HS-5 (cell line): Measurements from ENCODE around the gene SPHK2.
"Not testable (repeated sequence)": the region's sequence is repeated elsewhere in the genome, so short reads cannot be mapped to it uniquely, and the experiment has no call there.

ENCODE experiments used
- DNase-seq: peaks from one replicate; pipeline ENCODE4 v3.0.0-alpha.2; 2012; ENCODE audit warnings: low read depth

Gene SPHK2

GRCh38 chr19:48637449-48637947 lies 18.2 kb downstream of the SPHK2 start:
- peak; percentile 94 for DNase-seq

GRCh38 chr19:48637948-48638830 lies 18.9 kb downstream of the SPHK2 start:
- DNase-seq = peak; percentile 73

- no peak for DNase-seq
These were observed 19.6 kb downstream of the SPHK2 start for GRCh38 chr19:48638831-48639381.

- DNase-seq = no peak
These were observed 20.4 kb downstream of the SPHK2 start for GRCh38 chr19:48639483-48640375.

GRCh38 chr19:48641850-48642249 lies 22.5 kb downstream of the SPHK2 start:
- no peak for DNase-seq

- no peak for DNase-seq
These were observed 23.6 kb downstream of the SPHK2 start for GRCh38 chr19:48642862-48643261.

- DNase-seq = no peak
These were observed 25.0 kb downstream of the SPHK2 start for GRCh38 chr19:48644355-48644754.

GRCh38 chr19:48644839-48645619 lies 25.7 kb downstream of the SPHK2 start:
- no peak for DNase-seq

- no peak for DNase-seq
These were observed 26.3 kb downstream of the SPHK2 start for GRCh38 chr19:48645620-48646000.

- no peak for DNase-seq
These were observed 26.9 kb downstream of the SPHK2 start, which contains the start of gene CA11 for GRCh38 chr19:48646001-48646721. CA11 (minus strand) TSS chr19:48646187; CDS start chr19:48645632, 555 bp downstream.

- no peak for DNase-seq
These were observed 27.5 kb downstream of the SPHK2 start for GRCh38 chr19:48646722-48647216.

GRCh38 chr19:48648134-48648533 lies 28.8 kb downstream of the SPHK2 start:
- no peak for DNase-seq

GRCh38 chr19:48650974-48651682 lies 31.8 kb downstream of the SPHK2 start:
- no peak for DNase-seq

GRCh38 chr19:48651683-48652048 lies 32.4 kb downstream of the SPHK2 start:
- DNase-seq = no peak

GRCh38 chr19:48654299-48655059 lies 35.2 kb downstream of the SPHK2 start:
- no peak for DNase-seq

GRCh38 chr19:48656840-48657474 lies 37.7 kb downstream of the SPHK2 start:
- DNase-seq = peak; percentile 94

GRCh38 chr19:48657828-48658227 lies 38.5 kb downstream of the SPHK2 start:
- DNase-seq = not testable (repeated sequence)

- DNase-seq = no peak
These were observed 39.2 kb downstream of the SPHK2 start for GRCh38 chr19:48658483-48658882.

GRCh38 chr19:48659768-48660167 lies 40.5 kb downstream of the SPHK2 start:
- no peak for DNase-seq
